Measurements from ENCODE around the gene EFNA5. TPM values are rescaled to one million over a fixed set of nuclear protein-coding genes. Genes with fewer than 3 reads are reported as not detected.

The EFNA5 gene
- polyA plus RNA-seq, 1 donor from 2014 or later = 4.2 TPM

DNA sequence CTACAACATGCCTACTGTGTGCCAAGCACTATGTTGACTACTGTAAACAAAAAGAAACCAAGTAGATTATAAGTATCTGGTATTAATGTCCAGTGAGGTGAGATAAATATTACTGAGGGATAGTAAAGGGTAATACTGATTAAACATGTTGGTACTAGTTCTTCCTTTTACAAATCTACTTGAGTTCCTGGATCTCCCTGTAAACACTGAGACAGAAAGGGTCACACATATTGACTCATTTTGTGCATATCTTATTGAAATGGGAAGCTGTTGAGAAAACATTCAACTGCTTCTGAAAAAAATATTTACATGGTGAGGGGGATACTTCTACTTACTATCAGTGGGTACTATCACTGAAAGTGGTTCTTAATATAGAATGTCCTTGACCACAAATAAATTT, 24.3 kb downstream of the EFNA5 start:
- Histone ChIP-seq H3K4me3 (ENCODE audit: low read length) (no peak overlapping the region), H3K4me2 (ENCODE audit: low read length) (no peak overlapping the region), H3K27me3 (ENCODE audit: insufficient read depth, low read depth, low read length) (no peaks in the 10 kb centered on the region), H3F3A (ENCODE audit: insufficient read depth, low read length, poor library complexity, severe bottlenecking) (no peaks in the 10 kb centered on the region), H3K79me2 (replicated peaks; ENCODE audit: insufficient read depth, low read length) (peaks cover 81% of the 10 kb centered on the region), H3K9me2 (ENCODE audit: insufficient read depth, low read length) (no peaks in the 10 kb centered on the region), H3K9ac (ENCODE audit: low read length) (no peak overlapping the region), H3K36me3 (ENCODE audit: insufficient read depth, low read length) (no peaks in the 10 kb centered on the region), H3K9me3 (ENCODE audit: low read length) (no peaks in the 10 kb centered on the region), H2AFZ (ENCODE audit: low read depth, low read length) (no peak overlapping the region), H3K27ac (ENCODE audit: low read length) (no peak overlapping the region), H4K20me1 (ENCODE audit: insufficient read depth) (no peaks in the 10 kb centered on the region)
- TF ChIP-seq, protein P1, sequence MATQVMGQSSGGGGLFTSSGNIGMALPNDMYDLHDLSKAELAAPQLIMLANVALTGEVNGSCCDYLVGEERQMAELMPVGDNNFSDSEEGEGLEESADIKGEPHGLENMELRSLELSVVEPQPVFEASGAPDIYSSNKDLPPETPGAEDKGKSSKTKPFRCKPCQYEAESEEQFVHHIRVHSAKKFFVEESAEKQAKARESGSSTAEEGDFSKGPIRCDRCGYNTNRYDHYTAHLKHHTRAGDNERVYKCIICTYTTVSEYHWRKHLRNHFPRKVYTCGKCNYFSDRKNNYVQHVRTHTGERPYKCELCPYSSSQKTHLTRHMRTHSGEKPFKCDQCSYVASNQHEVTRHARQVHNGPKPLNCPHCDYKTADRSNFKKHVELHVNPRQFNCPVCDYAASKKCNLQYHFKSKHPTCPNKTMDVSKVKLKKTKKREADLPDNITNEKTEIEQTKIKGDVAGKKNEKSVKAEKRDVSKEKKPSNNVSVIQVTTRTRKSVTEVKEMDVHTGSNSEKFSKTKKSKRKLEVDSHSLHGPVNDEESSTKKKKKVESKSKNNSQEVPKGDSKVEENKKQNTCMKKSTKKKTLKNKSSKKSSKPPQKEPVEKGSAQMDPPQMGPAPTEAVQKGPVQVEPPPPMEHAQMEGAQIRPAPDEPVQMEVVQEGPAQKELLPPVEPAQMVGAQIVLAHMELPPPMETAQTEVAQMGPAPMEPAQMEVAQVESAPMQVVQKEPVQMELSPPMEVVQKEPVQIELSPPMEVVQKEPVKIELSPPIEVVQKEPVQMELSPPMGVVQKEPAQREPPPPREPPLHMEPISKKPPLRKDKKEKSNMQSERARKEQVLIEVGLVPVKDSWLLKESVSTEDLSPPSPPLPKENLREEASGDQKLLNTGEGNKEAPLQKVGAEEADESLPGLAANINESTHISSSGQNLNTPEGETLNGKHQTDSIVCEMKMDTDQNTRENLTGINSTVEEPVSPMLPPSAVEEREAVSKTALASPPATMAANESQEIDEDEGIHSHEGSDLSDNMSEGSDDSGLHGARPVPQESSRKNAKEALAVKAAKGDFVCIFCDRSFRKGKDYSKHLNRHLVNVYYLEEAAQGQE (IDR thresholded peaks at IDR 0.05; ENCODE audit: borderline replicate concordance) = no peak
- TF ChIP-seq MXI1 (conservative IDR thresholded peaks at IDR 0.05; ENCODE audit: poor library complexity, severe bottlenecking) (no peak), EP300 (conservative IDR thresholded peaks at IDR 0.05; ENCODE audit: poor library complexity, severe bottlenecking) (no peak), POLR2AphosphoS5 (IDR thresholded peaks at IDR 0.05) (no peak)
- TF ChIP-seq, protein P2, sequence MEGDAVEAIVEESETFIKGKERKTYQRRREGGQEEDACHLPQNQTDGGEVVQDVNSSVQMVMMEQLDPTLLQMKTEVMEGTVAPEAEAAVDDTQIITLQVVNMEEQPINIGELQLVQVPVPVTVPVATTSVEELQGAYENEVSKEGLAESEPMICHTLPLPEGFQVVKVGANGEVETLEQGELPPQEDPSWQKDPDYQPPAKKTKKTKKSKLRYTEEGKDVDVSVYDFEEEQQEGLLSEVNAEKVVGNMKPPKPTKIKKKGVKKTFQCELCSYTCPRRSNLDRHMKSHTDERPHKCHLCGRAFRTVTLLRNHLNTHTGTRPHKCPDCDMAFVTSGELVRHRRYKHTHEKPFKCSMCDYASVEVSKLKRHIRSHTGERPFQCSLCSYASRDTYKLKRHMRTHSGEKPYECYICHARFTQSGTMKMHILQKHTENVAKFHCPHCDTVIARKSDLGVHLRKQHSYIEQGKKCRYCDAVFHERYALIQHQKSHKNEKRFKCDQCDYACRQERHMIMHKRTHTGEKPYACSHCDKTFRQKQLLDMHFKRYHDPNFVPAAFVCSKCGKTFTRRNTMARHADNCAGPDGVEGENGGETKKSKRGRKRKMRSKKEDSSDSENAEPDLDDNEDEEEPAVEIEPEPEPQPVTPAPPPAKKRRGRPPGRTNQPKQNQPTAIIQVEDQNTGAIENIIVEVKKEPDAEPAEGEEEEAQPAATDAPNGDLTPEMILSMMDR (IDR thresholded peaks at IDR 0.05; ENCODE audit: poor library complexity, severe bottlenecking) = no peak

DNA sequence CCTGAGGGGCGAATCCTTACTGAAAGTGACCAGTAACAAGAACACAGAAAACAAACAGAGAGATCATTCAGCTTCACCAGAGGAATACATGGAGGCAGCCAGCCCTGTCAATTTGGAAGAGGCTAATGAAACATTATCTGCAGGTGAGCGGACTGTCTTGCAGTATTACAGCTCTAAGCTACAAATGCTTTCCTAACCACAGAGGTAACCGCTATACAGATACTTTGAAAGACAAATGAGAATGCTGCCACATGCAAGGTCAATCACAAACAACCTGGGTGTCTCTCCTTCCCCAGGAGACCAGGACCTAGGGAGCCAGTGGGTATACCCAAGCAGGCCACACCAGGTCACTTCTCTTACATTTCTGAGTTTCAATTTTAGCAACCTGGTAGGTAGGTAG, 30.2 kb downstream of the EFNA5 start:
- H3K27ac ChIP-seq (ENCODE audit: low read length) = no peak overlapping the region
- H3K4me2 ChIP-seq (ENCODE audit: low read length) = no peak overlapping the region
- no peaks in the 10 kb centered on the region for H4K20me1 ChIP-seq (ENCODE audit: insufficient read depth)
- H3K4me3 ChIP-seq (ENCODE audit: low read length) = no peak overlapping the region
- H3K9ac ChIP-seq (ENCODE audit: low read length) = no peak overlapping the region
- no peaks in the 10 kb centered on the region for H3K9me2 ChIP-seq (ENCODE audit: insufficient read depth, low read length)
- TF ChIP-seq, protein P1 (IDR thresholded peaks at IDR 0.05; ENCODE audit: borderline replicate concordance) = no peak
- TF ChIP-seq POLR2AphosphoS5 (IDR thresholded peaks at IDR 0.05) (no peak), EZH2 (IDR thresholded peaks at IDR 0.05; ENCODE audit: borderline replicate concordance, insufficient read depth, low read length, poor library complexity, severe bottlenecking) (no peak)
- no peaks in the 10 kb centered on the region for H3F3A ChIP-seq (ENCODE audit: insufficient read depth, low read length, poor library complexity, severe bottlenecking)
- H3K27me3 ChIP-seq (ENCODE audit: insufficient read depth, low read depth, low read length) = no peaks in the 10 kb centered on the region
- no peak overlapping the region for H2AFZ ChIP-seq (ENCODE audit: low read depth, low read length)
- H3K9me3 ChIP-seq (ENCODE audit: low read length) = no peaks in the 10 kb centered on the region
- peaks cover 43% of the 10 kb centered on the region for H3K79me2 ChIP-seq (replicated peaks; ENCODE audit: insufficient read depth, low read length)
- no peaks in the 10 kb centered on the region for H3K36me3 ChIP-seq (ENCODE audit: insufficient read depth, low read length)

Measured in neural cell (in vitro differentiated cells).